HEK293 (cell line): ENCODE measurements around the gene BTBD9.

Experiments
- CTCF ChIA-PET: fragments of 350-600 bp; formaldehyde crosslinking; extraction: SDS; loops from one replicate; lab custom pipeline; 2021; ENCODE audit warnings: antibody characterized with exemption; lab: Yijun Ruan, JAX
- POLR2A ChIA-PET: fragments of 300-600 bp; formaldehyde crosslinking; extraction: SDS; loops from one replicate; lab custom pipeline; 2020; ENCODE audit warnings: antibody characterized with exemption, inconsistent platforms; lab: Yijun Ruan, JAX
- H3K27ac ChIP-seq: fragments of 200-500 bp; sonication (Bioruptor generic); 2 replicates; pipeline ENCODE4 v1.5.1; 2014; ENCODE audit warnings: low read depth, low read length, control low read depth, inconsistent platforms; ENCODE audit errors: extremely low read depth
- H3K36me3 ChIP-seq, 2 experiments: fragments of 200-500 bp in 1 of 2; sonication (Bioruptor generic) in 1 of 2; 1 replicate in 1 of 2; 2 replicates in 1 of 2; pipeline ENCODE4 v1.5.1; 2014 to 2017; ENCODE audit warnings: inconsistent platforms in 2 of 2, low read length in 2 of 2; ENCODE audit not compliant: control insufficient read depth in 2 of 2, insufficient read depth in 1 of 2
- H3K4me1 ChIP-seq: fragments of 200-500 bp; sonication (Bioruptor generic); 2 replicates; pipeline ENCODE4 v1.5.1; 2014; ENCODE audit warnings: mild to moderate bottlenecking, low read length, inconsistent platforms; ENCODE audit not compliant: control insufficient read depth, insufficient read depth
- H3K4me3 ChIP-seq: 2 replicates; pipeline ENCODE4 v1.5.1; 2011; ENCODE audit warnings: low read depth, mild to moderate bottlenecking, control low read depth, low read length, moderate library complexity
- H3K9me3 ChIP-seq: fragments of 200-500 bp; sonication (Bioruptor generic); 2 replicates; pipeline ENCODE4 v1.5.1; 2014; ENCODE audit warnings: low read depth, low read length, inconsistent platforms; ENCODE audit not compliant: control insufficient read depth, insufficient read depth
- BCL11B ChIP-seq: fragments of 450-650 bp; formaldehyde crosslinking; IDR thresholded peaks from 2 replicates; pipeline ENCODE4 v1.5.1; 2016; ENCODE audit warnings: low read depth, missing biosample characterization, missing genetic modification characterization
- IKZF3 ChIP-seq: fragments of 450-650 bp; IDR thresholded peaks from 2 replicates; pipeline ENCODE4 v1.5.0; 2018; ENCODE audit warnings: missing biosample characterization, mild to moderate bottlenecking, missing genetic modification characterization, moderate library complexity
- MZF1 ChIP-seq: fragments of 450-650 bp; formaldehyde crosslinking; IDR thresholded peaks from 2 replicates; pipeline ENCODE4 v1.5.1; 2017; ENCODE audit warnings: missing biosample characterization, missing genetic modification characterization, borderline replicate concordance
- RBAK ChIP-seq: fragments of 450-650 bp; formaldehyde crosslinking; IDR thresholded peaks from 2 replicates; pipeline ENCODE4 v1.5.1; 2016; ENCODE audit warnings: missing biosample characterization, missing genetic modification characterization
- SP3 ChIP-seq: fragments of 450-650 bp; formaldehyde crosslinking; IDR thresholded peaks from 2 replicates; pipeline ENCODE4 v1.5.1; 2016; ENCODE audit warnings: missing biosample characterization, missing genetic modification characterization
- ZBTB7A ChIP-seq: fragments of 450-650 bp; formaldehyde crosslinking; IDR thresholded peaks from 2 replicates; pipeline ENCODE4 v1.5.1; 2016; ENCODE audit warnings: low read depth, missing biosample characterization, missing genetic modification characterization
- ZBTB8A ChIP-seq: fragments of 450-650 bp; formaldehyde crosslinking; IDR thresholded peaks from 2 replicates; pipeline ENCODE4 v1.5.1; 2016; ENCODE audit warnings: missing biosample characterization, missing genetic modification characterization
- ZNF10 ChIP-seq: fragments of 450-650 bp; formaldehyde crosslinking; IDR thresholded peaks from 2 replicates; pipeline ENCODE4 v1.5.1; 2017; ENCODE audit warnings: missing biosample characterization, missing genetic modification characterization
- ZNF112 ChIP-seq: fragments of 450-650 bp; formaldehyde crosslinking; IDR thresholded peaks from 2 replicates; pipeline ENCODE4 v1.5.0; 2017; ENCODE audit warnings: missing biosample characterization, missing genetic modification characterization
- ZNF133 ChIP-seq: fragments of 450-650 bp; formaldehyde crosslinking; IDR thresholded peaks from 2 replicates; pipeline ENCODE4 v1.5.1; 2016; ENCODE audit warnings: missing biosample characterization, missing genetic modification characterization
- ZNF140 ChIP-seq: fragments of 450-650 bp; formaldehyde crosslinking; IDR thresholded peaks from 2 replicates; pipeline ENCODE4 v1.5.1; 2016; ENCODE audit warnings: missing biosample characterization, missing genetic modification characterization
- ZNF148 ChIP-seq: fragments of 450-650 bp; formaldehyde crosslinking; IDR thresholded peaks from 2 replicates; pipeline ENCODE4 v1.5.0; 2017; ENCODE audit warnings: missing biosample characterization, missing genetic modification characterization, borderline replicate concordance
- ZNF16 ChIP-seq: fragments of 450-650 bp; formaldehyde crosslinking; IDR thresholded peaks from 2 replicates; pipeline ENCODE4 v1.5.1; 2016; ENCODE audit warnings: low read depth, missing biosample characterization, missing genetic modification characterization
- ZNF341 ChIP-seq: fragments of 450-650 bp; formaldehyde crosslinking; IDR thresholded peaks from 2 replicates; pipeline ENCODE4; 2016; ENCODE audit warnings: low read depth, missing biosample characterization, missing genetic modification characterization
- ZNF423 ChIP-seq: fragments of 450-650 bp; formaldehyde crosslinking; IDR thresholded peaks from 2 replicates; pipeline ENCODE4 v1.5.1; 2016; ENCODE audit warnings: missing biosample characterization, missing genetic modification characterization
- ZNF48 ChIP-seq: fragments of 450-650 bp; formaldehyde crosslinking; IDR thresholded peaks from 2 replicates; pipeline ENCODE4 v1.5.1; 2016; ENCODE audit warnings: missing biosample characterization, missing genetic modification characterization
- ZNF585B ChIP-seq: fragments of 450-650 bp; formaldehyde crosslinking; IDR thresholded peaks from 2 replicates; pipeline ENCODE4 v1.5.1; 2016; ENCODE audit warnings: missing biosample characterization, missing genetic modification characterization
- ZNF626 ChIP-seq: fragments of 450-650 bp; sonication (Bioruptor Pico); formaldehyde crosslinking; IDR thresholded peaks from 2 replicates; pipeline ENCODE4 v1.5.1; 2018; ENCODE audit warnings: missing biosample characterization, missing genetic modification characterization, inconsistent platforms
- ZNF670 ChIP-seq: fragments of 450-650 bp; formaldehyde crosslinking; IDR thresholded peaks from 2 replicates; pipeline ENCODE4 v1.5.1; 2016; ENCODE audit warnings: missing biosample characterization, missing genetic modification characterization, low read depth
- ZNF677 ChIP-seq: fragments of 450-650 bp; IDR thresholded peaks from 2 replicates; pipeline ENCODE4 v1.5.0; 2018; ENCODE audit warnings: missing biosample characterization, mild to moderate bottlenecking, missing genetic modification characterization, moderate library complexity
- ZSCAN23 ChIP-seq: fragments of 450-650 bp; formaldehyde crosslinking; IDR thresholded peaks from 2 replicates; pipeline ENCODE4 v1.5.1; 2016; ENCODE audit warnings: missing biosample characterization, missing genetic modification characterization
- ZSCAN5A ChIP-seq: fragments of 450-650 bp; formaldehyde crosslinking; IDR thresholded peaks from 2 replicates; pipeline ENCODE4 v1.5.1; 2016; ENCODE audit warnings: missing biosample characterization, missing genetic modification characterization
- TF ChIP-seq, protein P1 (sequence below): fragments of 450-650 bp; formaldehyde crosslinking; IDR thresholded peaks from 2 replicates; pipeline ENCODE4 v1.5.1; 2016; ENCODE audit warnings: missing biosample characterization, missing genetic modification characterization

Gene BTBD9

GRCh38 chr6:38498805-38499445, 140.8 kb downstream of the BTBD9 start:
- ChIA-PET CTCF (interaction anchor here (1.0 to 4.0 kb wide), 2 partner anchors 14 to 72 kb away, joined by 4 to 14 read pairs; no protein-coding TSS in a partner anchor), POLR2A (interaction anchor here (0.7 kb wide), 2 partner anchors 8 to 9 kb away, joined by 4 to 12 read pairs; no protein-coding TSS in a partner anchor)
- no peaks in the 10 kb centered on the region for H3K36me3 ChIP-seq
- no peak for TF ChIP-seq ZBTB8A (tag by site-specific recombination)
- TF ChIP-seq ZNF626 (tag by site-specific recombination) = no peak
- no peak for TF ChIP-seq IKZF3 (tag by site-specific recombination)
- TF ChIP-seq ZNF148 (tag by site-specific recombination) = no peak
- TF ChIP-seq ZNF585B = no peak
- TF ChIP-seq ZSCAN23 (tag by site-specific recombination) = no peak
- TF ChIP-seq ZNF677 (tag by site-specific recombination) = no peak
- no peak for TF ChIP-seq ZSCAN5A
- no peak for TF ChIP-seq ZNF670 (tag by site-specific recombination)
- TF ChIP-seq ZNF48 (tag by site-specific recombination) = no peak
- no peak for TF ChIP-seq MZF1 (tag by site-specific recombination)
- no peak for TF ChIP-seq SP3 (tag by site-specific recombination)
- TF ChIP-seq ZBTB7A (tag by site-specific recombination) = no peak
- no peak for TF ChIP-seq ZNF10
- no peak for TF ChIP-seq ZNF16 (tag by site-specific recombination)
- TF ChIP-seq ZNF423 = no peak
- no peak for TF ChIP-seq ZNF140 (tag by site-specific recombination)
- TF ChIP-seq BCL11B (tag by site-specific recombination) = no peak
- no peak for TF ChIP-seq ZNF133
- H3K9me3 ChIP-seq = no peaks in the 10 kb centered on the region
- H3K4me3 ChIP-seq = no peak overlapping the region
- no peak overlapping the region for H3K27ac ChIP-seq
- peaks cover 23% of the 10 kb centered on the region for H3K4me1 ChIP-seq

DNA sequence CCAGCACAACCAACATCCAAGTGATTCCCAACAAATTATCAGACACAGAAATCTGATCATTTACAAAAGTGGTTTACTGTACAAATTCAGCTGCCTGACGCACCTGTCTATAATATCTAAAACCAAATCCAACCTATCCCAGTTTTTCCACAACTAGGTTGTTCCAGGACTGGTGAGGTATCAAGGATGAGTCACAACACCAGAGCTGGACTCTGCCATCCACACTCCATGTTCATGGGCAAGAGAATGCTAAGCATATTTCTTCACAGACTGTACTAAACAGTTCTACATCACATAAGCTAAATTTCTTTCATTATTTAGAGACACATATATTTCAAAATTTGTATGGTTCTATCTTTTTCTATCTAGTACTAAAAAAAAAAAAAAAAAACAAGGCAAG, 141.6 kb downstream of the BTBD9 start:
- Histone ChIP-seq H3K4me3 (no peak overlapping the region), H3K27ac (no peak overlapping the region), H3K4me1 (peaks cover 15% of the 10 kb centered on the region), H3K36me3 (no peaks in the 10 kb centered on the region), H3K9me3 (no peaks in the 10 kb centered on the region)
- ChIA-PET POLR2A (interaction anchor here (0.7 kb wide), 2 partner anchors 8 to 9 kb away, joined by 4 to 12 read pairs; no protein-coding TSS in a partner anchor), CTCF (interaction anchor here (0.7 to 4.0 kb wide), 5 partner anchors 14 to 342 kb away, joined by 3 to 14 read pairs (median 4); no protein-coding TSS in a partner anchor)
- TF ChIP-seq, protein P1, sequence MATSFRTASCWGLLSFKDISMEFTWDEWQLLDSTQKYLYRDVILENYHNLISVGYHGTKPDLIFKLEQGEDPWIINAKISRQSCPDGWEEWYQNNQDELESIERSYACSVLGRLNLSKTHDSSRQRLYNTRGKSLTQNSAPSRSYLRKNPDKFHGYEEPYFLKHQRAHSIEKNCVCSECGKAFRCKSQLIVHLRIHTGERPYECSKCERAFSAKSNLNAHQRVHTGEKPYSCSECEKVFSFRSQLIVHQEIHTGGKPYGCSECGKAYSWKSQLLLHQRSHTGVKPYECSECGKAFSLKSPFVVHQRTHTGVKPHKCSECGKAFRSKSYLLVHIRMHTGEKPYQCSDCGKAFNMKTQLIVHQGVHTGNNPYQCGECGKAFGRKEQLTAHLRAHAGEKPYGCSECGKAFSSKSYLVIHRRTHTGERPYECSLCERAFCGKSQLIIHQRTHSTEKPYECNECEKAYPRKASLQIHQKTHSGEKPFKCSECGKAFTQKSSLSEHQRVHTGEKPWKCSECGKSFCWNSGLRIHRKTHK (tag by site-specific recombination) = no peak
- TF ChIP-seq RBAK = no peak
- no peak for TF ChIP-seq ZNF133
- no peak for TF ChIP-seq ZNF585B
- no peak for TF ChIP-seq ZNF341 (tag by site-specific recombination)
- no peak for TF ChIP-seq SP3 (tag by site-specific recombination)
- no peak for TF ChIP-seq ZNF112 (tag by site-specific recombination)
- TF ChIP-seq, all 188 proteins: peak for 0
